HEK293 (cell line): ENCODE data around the gene LDLRAD2.
A peak's percentile ranks its signal among the peaks of the same experiment; 100 is the strongest.

Experiments used
- ELK4 ChIP-seq: IDR thresholded peaks from 2 replicates; pipeline ENCODE4 v1.6.1; 2011; ENCODE audit warnings: mild to moderate bottlenecking, low read depth, low read length, borderline replicate concordance
- MYNN ChIP-seq: fragments of 450-650 bp; formaldehyde crosslinking; IDR thresholded peaks from 2 replicates; pipeline ENCODE4 v1.5.1; 2016; ENCODE audit warnings: missing biosample characterization, missing genetic modification characterization, borderline replicate concordance
- PATZ1 ChIP-seq: fragments of 450-650 bp; formaldehyde crosslinking; IDR thresholded peaks from 2 replicates; pipeline ENCODE4 v1.5.1; 2016; ENCODE audit warnings: missing biosample characterization, missing genetic modification characterization
- RBAK ChIP-seq: fragments of 450-650 bp; formaldehyde crosslinking; IDR thresholded peaks from 2 replicates; pipeline ENCODE4 v1.5.1; 2016; ENCODE audit warnings: missing biosample characterization, missing genetic modification characterization
- REPIN1 ChIP-seq: fragments of 450-650 bp; formaldehyde crosslinking; IDR thresholded peaks from 2 replicates; pipeline ENCODE4 v1.5.1; 2017; ENCODE audit warnings: missing biosample characterization, missing genetic modification characterization, low read depth
- ZBTB17 ChIP-seq: fragments of 450-650 bp; formaldehyde crosslinking; IDR thresholded peaks from 2 replicates; pipeline ENCODE4 v1.5.1; 2016; ENCODE audit warnings: missing biosample characterization, missing genetic modification characterization
- ZFP69B ChIP-seq: fragments of 450-650 bp; formaldehyde crosslinking; IDR thresholded peaks from 2 replicates; pipeline ENCODE4 v1.5.1; 2016; ENCODE audit warnings: missing biosample characterization, missing genetic modification characterization
- ZNF112 ChIP-seq: fragments of 450-650 bp; formaldehyde crosslinking; IDR thresholded peaks from 2 replicates; pipeline ENCODE4 v1.5.0; 2017; ENCODE audit warnings: missing biosample characterization, missing genetic modification characterization
- ZNF114 ChIP-seq: fragments of 450-650 bp; formaldehyde crosslinking; IDR thresholded peaks from 2 replicates; pipeline ENCODE4 v1.5.0; 2017; ENCODE audit warnings: missing biosample characterization, missing genetic modification characterization
- ZNF132 ChIP-seq: fragments of 450-650 bp; formaldehyde crosslinking; IDR thresholded peaks from 2 replicates; pipeline ENCODE4 v1.5.1; 2017; ENCODE audit warnings: missing biosample characterization, missing genetic modification characterization, borderline replicate concordance
- ZNF280C ChIP-seq: fragments of 450-650 bp; formaldehyde crosslinking; IDR thresholded peaks from 2 replicates; pipeline ENCODE4 v1.5.1; 2016; ENCODE audit warnings: missing biosample characterization, missing genetic modification characterization
- ZNF280D ChIP-seq: fragments of 450-650 bp; formaldehyde crosslinking; IDR thresholded peaks from 2 replicates; pipeline ENCODE4 v1.5.1; 2016; ENCODE audit warnings: missing biosample characterization, missing genetic modification characterization
- ZNF335 ChIP-seq: fragments of 450-650 bp; formaldehyde crosslinking; conservative IDR thresholded peaks from 2 replicates; pipeline ENCODE4 v1.5.1; 2016; ENCODE audit warnings: missing biosample characterization, missing genetic modification characterization
- ZNF354C ChIP-seq: fragments of 450-650 bp; formaldehyde crosslinking; IDR thresholded peaks from 2 replicates; pipeline ENCODE4 v1.5.1; 2016; ENCODE audit warnings: missing biosample characterization, missing genetic modification characterization, low read depth, borderline replicate concordance
- ZNF391 ChIP-seq: fragments of 450-650 bp; formaldehyde crosslinking; IDR thresholded peaks from 2 replicates; pipeline ENCODE4 v1.5.1; 2016; ENCODE audit warnings: low read depth, missing biosample characterization, missing genetic modification characterization, borderline replicate concordance
- ZNF501 ChIP-seq: fragments of 450-650 bp; formaldehyde crosslinking; IDR thresholded peaks from 2 replicates; pipeline ENCODE4 v1.5.1; 2016; ENCODE audit warnings: missing biosample characterization, missing genetic modification characterization
- ZNF513 ChIP-seq: fragments of 450-650 bp; IDR thresholded peaks from 2 replicates; pipeline ENCODE4 v1.5.1; 2018; ENCODE audit warnings: missing biosample characterization, missing genetic modification characterization
- ZNF518A ChIP-seq: fragments of 450-650 bp; formaldehyde crosslinking; conservative IDR thresholded peaks from 2 replicates; pipeline ENCODE4 v1.5.1; 2016; ENCODE audit warnings: low read depth, missing biosample characterization, missing genetic modification characterization
- ZNF521 ChIP-seq: fragments of 450-650 bp; formaldehyde crosslinking; IDR thresholded peaks from 2 replicates; pipeline ENCODE4 v1.5.1; 2017; ENCODE audit warnings: missing biosample characterization, mild to moderate bottlenecking, missing genetic modification characterization
- ZNF530 ChIP-seq: fragments of 450-650 bp; formaldehyde crosslinking; IDR thresholded peaks from 2 replicates; pipeline ENCODE4 v1.5.1; 2016; ENCODE audit warnings: low read depth, missing biosample characterization, missing genetic modification characterization
- ZNF580 ChIP-seq: fragments of 450-650 bp; formaldehyde crosslinking; IDR thresholded peaks from 2 replicates; pipeline ENCODE4 v1.5.1; 2016; ENCODE audit warnings: missing biosample characterization, missing genetic modification characterization
- ZNF623 ChIP-seq: fragments of 450-650 bp; formaldehyde crosslinking; IDR thresholded peaks from 2 replicates; pipeline ENCODE4 v1.5.1; 2016; ENCODE audit warnings: missing biosample characterization, missing genetic modification characterization
- ZNF658 ChIP-seq: fragments of 450-650 bp; formaldehyde crosslinking; IDR thresholded peaks from 2 replicates; pipeline ENCODE4; 2016; ENCODE audit warnings: missing biosample characterization, missing genetic modification characterization
- ZNF843 ChIP-seq: fragments of 450-650 bp; formaldehyde crosslinking; IDR thresholded peaks from 2 replicates; pipeline ENCODE4 v1.5.1; 2016; ENCODE audit warnings: missing biosample characterization, missing genetic modification characterization

The LDLRAD2 gene

GRCh38 chr1:21774835-21775549 lies 37.1 kb upstream of the LDLRAD2 start (continued):
- TF ChIP-seq ZNF518A (tag by site-specific recombination) = peak; percentile 90
- TF ChIP-seq ZNF280D = no peak
- no peak for TF ChIP-seq ZNF843
- TF ChIP-seq ZNF132 = no peak
- no peak for TF ChIP-seq PATZ1
- no peak for TF ChIP-seq ZFP69B (tag by site-specific recombination)
- TF ChIP-seq ZNF391 = no peak
- no peak for TF ChIP-seq ZNF354C
- no peak for TF ChIP-seq ZNF501
- no peak for TF ChIP-seq ZNF280C (tag by site-specific recombination)
- TF ChIP-seq ZNF658 = no peak
- TF ChIP-seq ZNF112 (tag by site-specific recombination) = no peak
- TF ChIP-seq ZNF623 (tag by site-specific recombination) = peak; percentile 74
- TF ChIP-seq MYNN (tag by site-specific recombination) = no peak
- TF ChIP-seq ZNF513 = no peak
- TF ChIP-seq ZNF530 (tag by site-specific recombination) = 0 out of 2 replicates have a peak, but pooled peaks have one; percentile 37
- TF ChIP-seq ZNF521 = no peak
- no peak for TF ChIP-seq ELK4
- no peak for TF ChIP-seq ZNF114 (tag by site-specific recombination)
- TF ChIP-seq ZBTB17 (tag by site-specific recombination) = no peak
- no peak for TF ChIP-seq ZNF335 (tag by site-specific recombination)
- TF ChIP-seq ZNF580 (tag by site-specific recombination) = no peak
- no peak for TF ChIP-seq REPIN1 (tag by site-specific recombination)
- peak; percentile 42; the same call in 1 of the 2 replicates for TF ChIP-seq RBAK (tag by site-specific recombination)
